ENCODE results near the gene S100A16.

DNA sequence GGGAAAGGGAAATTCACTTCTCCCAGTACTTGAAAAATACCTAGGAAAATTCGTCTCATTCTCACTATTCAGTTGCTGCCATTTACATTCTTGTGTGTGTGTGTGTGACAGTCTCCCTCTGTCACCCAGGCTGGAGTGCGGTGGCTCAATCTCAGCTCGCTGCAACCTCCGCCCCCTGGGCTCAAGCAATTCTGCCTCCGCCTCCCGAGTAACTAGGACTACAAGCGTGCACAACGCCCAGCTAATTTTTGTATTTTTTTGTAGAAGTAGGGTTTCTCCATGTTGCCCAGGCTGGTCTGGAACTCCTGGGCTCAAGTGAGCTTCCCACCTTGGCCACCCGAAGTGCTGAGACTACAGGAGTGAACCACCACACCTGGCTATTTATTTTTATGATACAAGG lies 46.7 kb upstream of the S100A16 start:
- TF ChIP-seq POLR2A (IDR thresholded peaks at IDR 0.05) = no peak
- TF ChIP-seq, protein P1, sequence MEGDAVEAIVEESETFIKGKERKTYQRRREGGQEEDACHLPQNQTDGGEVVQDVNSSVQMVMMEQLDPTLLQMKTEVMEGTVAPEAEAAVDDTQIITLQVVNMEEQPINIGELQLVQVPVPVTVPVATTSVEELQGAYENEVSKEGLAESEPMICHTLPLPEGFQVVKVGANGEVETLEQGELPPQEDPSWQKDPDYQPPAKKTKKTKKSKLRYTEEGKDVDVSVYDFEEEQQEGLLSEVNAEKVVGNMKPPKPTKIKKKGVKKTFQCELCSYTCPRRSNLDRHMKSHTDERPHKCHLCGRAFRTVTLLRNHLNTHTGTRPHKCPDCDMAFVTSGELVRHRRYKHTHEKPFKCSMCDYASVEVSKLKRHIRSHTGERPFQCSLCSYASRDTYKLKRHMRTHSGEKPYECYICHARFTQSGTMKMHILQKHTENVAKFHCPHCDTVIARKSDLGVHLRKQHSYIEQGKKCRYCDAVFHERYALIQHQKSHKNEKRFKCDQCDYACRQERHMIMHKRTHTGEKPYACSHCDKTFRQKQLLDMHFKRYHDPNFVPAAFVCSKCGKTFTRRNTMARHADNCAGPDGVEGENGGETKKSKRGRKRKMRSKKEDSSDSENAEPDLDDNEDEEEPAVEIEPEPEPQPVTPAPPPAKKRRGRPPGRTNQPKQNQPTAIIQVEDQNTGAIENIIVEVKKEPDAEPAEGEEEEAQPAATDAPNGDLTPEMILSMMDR (IDR thresholded peaks at IDR 0.05) = no peak

All from Peyer's patch (tissue), 4 donors.